ENCODE data around the gene GUCY2C.
"Not testable (repeated sequence)": the region's sequence is repeated elsewhere in the genome, so short reads cannot be mapped to it uniquely, and the experiment has no call there.

The GUCY2C gene

GRCh38 chr12:14696265-14696741, at the start of gene GUCY2C:
TSS of gene GUCY2C (minus strand) at chr12:14696599. CDS start at chr12:14696448, 151 bp downstream.
- DNase-seq (ENCODE audit: low spot score): no peak

GRCh38 chr12:14743061-14743460, 46.7 kb upstream of the GUCY2C start:
- no peak for DNase-seq (ENCODE audit: low spot score)

- no peak for DNase-seq (ENCODE audit: low spot score)
These were observed 45.5 kb upstream of the GUCY2C start for GRCh38 chr12:14741942-14742341.

GRCh38 chr12:14741153-14741552, 44.8 kb upstream of the GUCY2C start:
- DNase-seq (ENCODE audit: low spot score): no peak

- DNase-seq (ENCODE audit: low spot score): not testable (repeated sequence)
These were observed 40.0 kb upstream of the GUCY2C start for GRCh38 chr12:14736441-14736840.

- DNase-seq (ENCODE audit: low spot score): no peak
These were observed 35.4 kb upstream of the GUCY2C start for GRCh38 chr12:14731821-14732220.

- no peak for DNase-seq (ENCODE audit: low spot score)
These were observed 33.2 kb upstream of the GUCY2C start for GRCh38 chr12:14729586-14729985.

- peak; percentile 62 for DNase-seq (ENCODE audit: low spot score)
These were observed 27.4 kb upstream of the GUCY2C start for GRCh38 chr12:14723763-14724162.

- DNase-seq (ENCODE audit: low spot score): peak; percentile 43
These were observed 20.5 kb upstream of the GUCY2C start for GRCh38 chr12:14716848-14717444.

GRCh38 chr12:14714437-14714836, 18.0 kb upstream of the GUCY2C start:
- no peak for DNase-seq (ENCODE audit: low spot score)

- DNase-seq (ENCODE audit: low spot score): no peak
These were observed 14.4 kb upstream of the GUCY2C start for GRCh38 chr12:14710632-14711320.

GRCh38 chr12:14701809-14702568, 5.6 kb upstream of the GUCY2C start:
- no peak for DNase-seq (ENCODE audit: low spot score)

GRCh38 chr12:14700935-14701334, 4.5 kb upstream of the GUCY2C start:
- no peak for DNase-seq (ENCODE audit: low spot score)

GRCh38 chr12:14699923-14700322, 3.5 kb upstream of the GUCY2C start:
- no peak for DNase-seq (ENCODE audit: low spot score)

- no peak for DNase-seq (ENCODE audit: low spot score)
These were observed 2.2 kb upstream of the GUCY2C start for GRCh38 chr12:14698555-14698954.

- no peak for DNase-seq (ENCODE audit: low spot score)
These were observed 671 bp downstream of the GUCY2C start for GRCh38 chr12:14695715-14696141.

- no peak for DNase-seq (ENCODE audit: low spot score)
These were observed 1.4 kb downstream of the GUCY2C start for GRCh38 chr12:14694970-14695369.

- DNase-seq (ENCODE audit: low spot score): no peak
These were observed 2.2 kb downstream of the GUCY2C start for GRCh38 chr12:14694145-14694714.

- no peak for DNase-seq (ENCODE audit: low spot score)
These were observed 3.3 kb downstream of the GUCY2C start for GRCh38 chr12:14693116-14693515.

GRCh38 chr12:14691560-14691959, 4.8 kb downstream of the GUCY2C start:
- peak; percentile 12 for DNase-seq (ENCODE audit: low spot score)

- DNase-seq (ENCODE audit: low spot score): no peak
These were observed 6.4 kb downstream of the GUCY2C start for GRCh38 chr12:14689996-14690395.

GRCh38 chr12:14689144-14689543, 7.3 kb downstream of the GUCY2C start:
- no peak for DNase-seq (ENCODE audit: low spot score)

- not testable (repeated sequence) for DNase-seq (ENCODE audit: low spot score)
These were observed 14.2 kb downstream of the GUCY2C start for GRCh38 chr12:14682231-14682630.
